GM23338 (cell line): ENCODE measurements around the gene SLCO3A1. TPM values are rescaled to one million over a fixed set of nuclear protein-coding genes. Genes with fewer than 3 reads are reported as not detected.

Experiments used
- ATAC-seq: fragments of 200-7000 bp; cut with Tn5 transposase; 3 replicates; pipeline ENCODE4 v1.9.1; 2020
- DNase-seq: peaks from one replicate; pipeline ENCODE4 v3.0.0-alpha.2; 2015; ENCODE audit warnings: low spot score
- H2AFZ ChIP-seq: fragments of 200-600 bp; sonication (generic); 2 replicates; pipeline ENCODE4 v1.8.0; 2016; ENCODE audit warnings: antibody characterized with exemption, mild to moderate bottlenecking, moderate library complexity
- H3F3A ChIP-seq: fragments of 200-600 bp; sonication (generic); replicated peaks from 2 replicates; pipeline ENCODE4 v1.8.0; 2017; ENCODE audit warnings: antibody characterized with exemption, mixed run types, low read depth
- H3K27ac ChIP-seq: fragments of 200-600 bp; sonication (generic); 2 replicates; pipeline ENCODE4 v1.6.1; 2016; ENCODE audit warnings: low read depth
- H3K27me3 ChIP-seq: fragments of 200-600 bp; sonication (generic); 2 replicates; pipeline ENCODE4 v1.8.0; 2016; ENCODE audit warnings: mild to moderate bottlenecking, mixed run types, moderate library complexity; ENCODE audit not compliant: insufficient read depth
- H3K36me3 ChIP-seq: fragments of 200-600 bp; sonication (generic); 2 replicates; pipeline ENCODE4 v1.8.0; 2016; ENCODE audit warnings: mild to moderate bottlenecking; ENCODE audit not compliant: insufficient read depth
- H3K4me1 ChIP-seq: fragments of 200-600 bp; sonication (generic); 2 replicates; pipeline ENCODE4 v1.8.0; 2016; ENCODE audit warnings: mild to moderate bottlenecking, moderate library complexity; ENCODE audit not compliant: insufficient read depth
- H3K4me2 ChIP-seq: fragments of 200-600 bp; sonication (generic); 2 replicates; pipeline ENCODE4 v1.7.1; 2017; ENCODE audit warnings: mixed run types
- H3K4me3 ChIP-seq: fragments of 200-600 bp; sonication (generic); 2 replicates; pipeline ENCODE4 v1.6.1; 2016; ENCODE audit warnings: mixed run types
- H3K79me2 ChIP-seq: fragments of 200-600 bp; sonication (generic); replicated peaks from 2 replicates; pipeline ENCODE4 v1.8.0; 2017; ENCODE audit warnings: mild to moderate bottlenecking; ENCODE audit not compliant: insufficient read depth
- H3K9me2 ChIP-seq: fragments of 200-600 bp; sonication (generic); 2 replicates; pipeline ENCODE4 v1.8.0; 2017; ENCODE audit not compliant: insufficient read depth
- H4K20me1 ChIP-seq: fragments of 200-600 bp; sonication (generic); replicated peaks from 2 replicates; pipeline ENCODE4 v1.8.0; 2017; ENCODE audit warnings: mild to moderate bottlenecking; ENCODE audit not compliant: insufficient read depth
- H3K27ac Mint-ChIP-seq: 2 replicates; pipeline ENCODE4 v1.8.0; 2020; ENCODE audit warnings: inconsistent platforms, mild to moderate bottlenecking, moderate library complexity, mixed read lengths
- H3K27me3 Mint-ChIP-seq: 3 replicates; pipeline ENCODE4 v1.8.0; 2022; ENCODE audit warnings: low read depth, mild to moderate bottlenecking, moderate library complexity, mixed read lengths, inconsistent platforms; ENCODE audit not compliant: insufficient read depth, poor library complexity
- H3K36me3 Mint-ChIP-seq: 3 replicates; pipeline ENCODE4 v1.8.0; 2021; ENCODE audit warnings: low read depth, mild to moderate bottlenecking, inconsistent platforms, moderate library complexity, mixed read lengths
- H3K4me1 Mint-ChIP-seq: 3 replicates; pipeline ENCODE4 v1.8.0; 2020; ENCODE audit warnings: mild to moderate bottlenecking, inconsistent platforms, mixed read lengths
- H3K4me3 Mint-ChIP-seq: 3 replicates; pipeline ENCODE4 v1.8.0; 2021; ENCODE audit warnings: moderate library complexity, mild to moderate bottlenecking, inconsistent platforms, mixed read lengths
- H3K9me3 Mint-ChIP-seq: 3 replicates; pipeline ENCODE4 v1.8.0; 2020; ENCODE audit warnings: moderate library complexity, mild to moderate bottlenecking, inconsistent platforms, mixed read lengths
- CREB1 ChIP-seq: fragments of 250-450 bp; sonication (Bioruptor Pico); IDR thresholded peaks from 2 replicates; pipeline ENCODE4 v1.5.0; 2020; ENCODE audit warnings: low read depth, mild to moderate bottlenecking, moderate library complexity
- EZH2 ChIP-seq: fragments of 200-600 bp; sonication (generic); IDR thresholded peaks from one replicate; pipeline ENCODE4 v1.8.0; 2017; ENCODE audit warnings: antibody characterized with exemption, mild to moderate bottlenecking, low read depth; ENCODE audit not compliant: unreplicated experiment
- EZH2phosphoT487 ChIP-seq: fragments of 200-600 bp; sonication (generic); IDR thresholded peaks from one replicate; pipeline ENCODE4 v1.8.1; 2018; ENCODE audit warnings: antibody characterized with exemption; ENCODE audit not compliant: unreplicated experiment
- JUNB ChIP-seq: IDR thresholded peaks from one replicate; pipeline ENCODE4 v1.6.1; 2016; ENCODE audit warnings: antibody characterized with exemption; ENCODE audit not compliant: unreplicated experiment
- NANOG ChIP-seq: IDR thresholded peaks from 2 replicates; pipeline ENCODE4 v1.6.1; 2016; ENCODE audit warnings: antibody characterized with exemption, borderline replicate concordance
- POLR2AphosphoS5 ChIP-seq: IDR thresholded peaks from 2 replicates; pipeline ENCODE4 v1.6.1; 2016; ENCODE audit warnings: antibody characterized with exemption, low read depth
- STAT1 ChIP-seq: IDR thresholded peaks from one replicate; pipeline ENCODE4 v1.6.1; 2016; ENCODE audit warnings: antibody characterized with exemption; ENCODE audit not compliant: unreplicated experiment
- ZNF114 ChIP-seq: fragments of 250-450 bp; sonication (Bioruptor Pico); IDR thresholded peaks from 2 replicates; pipeline ENCODE4 v1.5.0; 2020; ENCODE audit warnings: mild to moderate bottlenecking, moderate library complexity
- ZNF331 ChIP-seq: fragments of 250-450 bp; sonication (Bioruptor Pico); IDR thresholded peaks from 2 replicates; pipeline ENCODE4 v1.5.0; 2020; ENCODE audit warnings: low read depth, mild to moderate bottlenecking, moderate library complexity
- polyA plus RNA-seq: library from polyadenylated mRNA; unstranded; fragments of >200 nt; fragmentation: Nextera tagmentation; extraction: Ambion mirVana; gene quantifications from 2 replicates; pipeline ENCODE4 v1.2.1, GENCODE V29; 2016
- total RNA-seq: library from RNA; depleted of rRNA; stranded (reverse); fragments of >200 nt; shearing (Covaris generic); gene quantifications from 2 replicates; pipeline ENCODE4 v1.2.3, GENCODE V29; 2014
- TF ChIP-seq, protein P1 (sequence below), 2 experiments: fragments of 200-600 bp in 1 of 2; sonication (generic) in 1 of 2; conservative IDR thresholded peaks; 2 replicates each; pipeline versions ENCODE4 v1.5.1 to v1.6.1; 2016 to 2017; ENCODE audit warnings: antibody characterized with exemption in 2 of 2, low read depth in 2 of 2, mild to moderate bottlenecking in 2 of 2, moderate library complexity in 1 of 2
- TF ChIP-seq, protein P2 (sequence below): fragments of 250-450 bp; sonication (Bioruptor Pico); IDR thresholded peaks from 2 replicates; pipeline ENCODE4 v1.5.0; 2020; ENCODE audit warnings: mild to moderate bottlenecking, moderate library complexity
- TF ChIP-seq, protein P3 (sequence below): IDR thresholded peaks from 2 replicates; pipeline ENCODE4 v1.6.1; 2016; ENCODE audit warnings: antibody characterized with exemption
- TF ChIP-seq, protein P4 (sequence below): IDR thresholded peaks from one replicate; pipeline ENCODE4 v1.6.1; 2018; ENCODE audit warnings: antibody characterized with exemption; ENCODE audit not compliant: unreplicated experiment

SLCO3A1 gene
- total and polyA plus RNA-seq, 2 experiments from 2014 or later, result 7.3 to 9.4 TPM

DNA sequence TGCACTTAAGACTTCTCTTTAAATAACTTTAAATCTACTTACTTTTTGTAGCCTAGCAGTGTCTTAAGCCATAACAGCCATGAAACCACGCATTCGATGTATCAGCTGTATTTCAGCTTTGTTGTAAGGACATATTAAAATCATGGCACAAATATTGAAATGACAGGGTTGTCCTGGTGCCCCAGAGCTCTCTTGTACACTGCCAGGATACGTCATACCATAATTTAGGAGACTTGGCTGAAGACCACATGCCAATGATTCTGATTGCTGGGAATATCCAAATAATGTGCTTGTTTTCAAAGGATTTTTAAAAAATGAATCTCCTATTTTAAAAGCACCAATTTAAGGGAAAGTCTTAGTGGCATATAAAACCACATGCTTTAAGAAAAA, 265.4 kb downstream of the SLCO3A1 start:
- Histone ChIP-seq H2AFZ (no peak overlapping the region), H3K36me3 (no peaks in the 10 kb centered on the region), H3K9me2 (no peaks in the 10 kb centered on the region), H3K27me3 (no peaks in the 10 kb centered on the region), H3K27ac (peak overlapping the region; percentile 61), H3K79me2 (no peaks in the 10 kb centered on the region), H4K20me1 (no peaks in the 10 kb centered on the region), H3K4me3 (peak overlapping the region; percentile 1), H3K4me2 (peak overlapping the region; percentile 17), H3F3A (no peaks in the 10 kb centered on the region), H3K4me1 (peaks cover 37% of the 10 kb centered on the region)
- Mint-ChIP-seq H3K9me3 (peaks cover 15% of the 10 kb centered on the region), H3K27ac (peak overlapping the region; percentile 88), H3K4me1 (peaks cover 66% of the 10 kb centered on the region), H3K27me3 (peaks cover 8% of the 10 kb centered on the region), H3K4me3 (peak overlapping the region; percentile 40; the same call in 2 of the 3 replicates), H3K36me3 (peaks cover 30% of the 10 kb centered on the region)
- DNase-seq (no peak), ATAC-seq (no peak)
- TF ChIP-seq CREB1 (CRISPR knock-in tag) (no peak), STAT1 (no peak), EZH2 (no peak), JUNB (no peak), ZNF331 (CRISPR knock-in tag) (no peak), ZNF114 (no peak), POLR2AphosphoS5 (no peak), NANOG (no peak), EZH2phosphoT487 (no peak)
- TF ChIP-seq, protein P1, sequence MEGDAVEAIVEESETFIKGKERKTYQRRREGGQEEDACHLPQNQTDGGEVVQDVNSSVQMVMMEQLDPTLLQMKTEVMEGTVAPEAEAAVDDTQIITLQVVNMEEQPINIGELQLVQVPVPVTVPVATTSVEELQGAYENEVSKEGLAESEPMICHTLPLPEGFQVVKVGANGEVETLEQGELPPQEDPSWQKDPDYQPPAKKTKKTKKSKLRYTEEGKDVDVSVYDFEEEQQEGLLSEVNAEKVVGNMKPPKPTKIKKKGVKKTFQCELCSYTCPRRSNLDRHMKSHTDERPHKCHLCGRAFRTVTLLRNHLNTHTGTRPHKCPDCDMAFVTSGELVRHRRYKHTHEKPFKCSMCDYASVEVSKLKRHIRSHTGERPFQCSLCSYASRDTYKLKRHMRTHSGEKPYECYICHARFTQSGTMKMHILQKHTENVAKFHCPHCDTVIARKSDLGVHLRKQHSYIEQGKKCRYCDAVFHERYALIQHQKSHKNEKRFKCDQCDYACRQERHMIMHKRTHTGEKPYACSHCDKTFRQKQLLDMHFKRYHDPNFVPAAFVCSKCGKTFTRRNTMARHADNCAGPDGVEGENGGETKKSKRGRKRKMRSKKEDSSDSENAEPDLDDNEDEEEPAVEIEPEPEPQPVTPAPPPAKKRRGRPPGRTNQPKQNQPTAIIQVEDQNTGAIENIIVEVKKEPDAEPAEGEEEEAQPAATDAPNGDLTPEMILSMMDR (conservative IDR thresholded peaks at IDR 0.05; ENCODE audit: low read depth in 2 of 2), result no peak
- TF ChIP-seq, protein P2, sequence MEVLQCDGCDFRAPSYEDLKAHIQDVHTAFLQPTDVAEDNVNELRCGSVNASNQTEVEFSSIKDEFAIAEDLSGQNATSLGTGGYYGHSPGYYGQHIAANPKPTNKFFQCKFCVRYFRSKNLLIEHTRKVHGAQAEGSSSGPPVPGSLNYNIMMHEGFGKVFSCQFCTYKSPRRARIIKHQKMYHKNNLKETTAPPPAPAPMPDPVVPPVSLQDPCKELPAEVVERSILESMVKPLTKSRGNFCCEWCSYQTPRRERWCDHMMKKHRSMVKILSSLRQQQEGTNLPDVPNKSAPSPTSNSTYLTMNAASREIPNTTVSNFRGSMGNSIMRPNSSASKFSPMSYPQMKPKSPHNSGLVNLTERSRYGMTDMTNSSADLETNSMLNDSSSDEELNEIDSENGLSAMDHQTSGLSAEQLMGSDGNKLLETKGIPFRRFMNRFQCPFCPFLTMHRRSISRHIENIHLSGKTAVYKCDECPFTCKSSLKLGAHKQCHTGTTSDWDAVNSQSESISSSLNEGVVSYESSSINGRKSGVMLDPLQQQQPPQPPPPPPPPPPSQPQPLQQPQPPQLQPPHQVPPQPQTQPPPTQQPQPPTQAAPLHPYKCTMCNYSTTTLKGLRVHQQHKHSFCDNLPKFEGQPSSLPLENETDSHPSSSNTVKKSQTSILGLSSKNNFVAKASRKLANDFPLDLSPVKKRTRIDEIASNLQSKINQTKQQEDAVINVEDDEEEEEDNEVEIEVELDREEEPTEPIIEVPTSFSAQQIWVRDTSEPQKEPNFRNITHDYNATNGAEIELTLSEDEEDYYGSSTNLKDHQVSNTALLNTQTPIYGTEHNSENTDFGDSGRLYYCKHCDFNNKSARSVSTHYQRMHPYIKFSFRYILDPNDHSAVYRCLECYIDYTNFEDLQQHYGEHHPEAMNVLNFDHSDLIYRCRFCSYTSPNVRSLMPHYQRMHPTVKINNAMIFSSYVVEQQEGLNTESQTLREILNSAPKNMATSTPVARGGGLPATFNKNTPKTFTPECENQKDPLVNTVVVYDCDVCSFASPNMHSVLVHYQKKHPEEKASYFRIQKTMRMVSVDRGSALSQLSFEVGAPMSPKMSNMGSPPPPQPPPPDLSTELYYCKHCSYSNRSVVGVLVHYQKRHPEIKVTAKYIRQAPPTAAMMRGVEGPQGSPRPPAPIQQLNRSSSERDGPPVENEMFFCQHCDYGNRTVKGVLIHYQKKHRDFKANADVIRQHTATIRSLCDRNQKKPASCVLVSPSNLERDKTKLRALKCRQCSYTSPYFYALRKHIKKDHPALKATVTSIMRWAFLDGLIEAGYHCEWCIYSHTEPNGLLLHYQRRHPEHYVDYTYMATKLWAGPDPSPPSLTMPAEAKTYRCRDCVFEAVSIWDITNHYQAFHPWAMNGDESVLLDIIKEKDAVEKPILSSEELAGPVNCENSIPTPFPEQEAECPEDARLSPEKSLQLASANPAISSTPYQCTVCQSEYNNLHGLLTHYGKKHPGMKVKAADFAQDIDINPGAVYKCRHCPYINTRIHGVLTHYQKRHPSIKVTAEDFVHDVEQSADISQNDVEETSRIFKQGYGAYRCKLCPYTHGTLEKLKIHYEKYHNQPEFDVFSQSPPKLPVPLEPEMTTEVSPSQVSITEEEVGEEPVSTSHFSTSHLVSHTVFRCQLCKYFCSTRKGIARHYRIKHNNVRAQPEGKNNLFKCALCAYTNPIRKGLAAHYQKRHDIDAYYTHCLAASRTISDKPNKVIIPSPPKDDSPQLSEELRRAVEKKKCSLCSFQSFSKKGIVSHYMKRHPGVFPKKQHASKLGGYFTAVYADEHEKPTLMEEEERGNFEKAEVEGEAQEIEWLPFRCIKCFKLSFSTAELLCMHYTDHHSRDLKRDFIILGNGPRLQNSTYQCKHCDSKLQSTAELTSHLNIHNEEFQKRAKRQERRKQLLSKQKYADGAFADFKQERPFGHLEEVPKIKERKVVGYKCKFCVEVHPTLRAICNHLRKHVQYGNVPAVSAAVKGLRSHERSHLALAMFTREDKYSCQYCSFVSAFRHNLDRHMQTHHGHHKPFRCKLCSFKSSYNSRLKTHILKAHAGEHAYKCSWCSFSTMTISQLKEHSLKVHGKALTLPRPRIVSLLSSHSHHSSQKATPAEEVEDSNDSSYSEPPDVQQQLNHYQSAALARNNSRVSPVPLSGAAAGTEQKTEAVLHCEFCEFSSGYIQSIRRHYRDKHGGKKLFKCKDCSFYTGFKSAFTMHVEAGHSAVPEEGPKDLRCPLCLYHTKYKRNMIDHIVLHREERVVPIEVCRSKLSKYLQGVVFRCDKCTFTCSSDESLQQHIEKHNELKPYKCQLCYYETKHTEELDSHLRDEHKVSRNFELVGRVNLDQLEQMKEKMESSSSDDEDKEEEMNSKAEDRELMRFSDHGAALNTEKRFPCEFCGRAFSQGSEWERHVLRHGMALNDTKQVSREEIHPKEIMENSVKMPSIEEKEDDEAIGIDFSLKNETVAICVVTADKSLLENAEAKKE, result no peak
- TF ChIP-seq, protein P3, sequence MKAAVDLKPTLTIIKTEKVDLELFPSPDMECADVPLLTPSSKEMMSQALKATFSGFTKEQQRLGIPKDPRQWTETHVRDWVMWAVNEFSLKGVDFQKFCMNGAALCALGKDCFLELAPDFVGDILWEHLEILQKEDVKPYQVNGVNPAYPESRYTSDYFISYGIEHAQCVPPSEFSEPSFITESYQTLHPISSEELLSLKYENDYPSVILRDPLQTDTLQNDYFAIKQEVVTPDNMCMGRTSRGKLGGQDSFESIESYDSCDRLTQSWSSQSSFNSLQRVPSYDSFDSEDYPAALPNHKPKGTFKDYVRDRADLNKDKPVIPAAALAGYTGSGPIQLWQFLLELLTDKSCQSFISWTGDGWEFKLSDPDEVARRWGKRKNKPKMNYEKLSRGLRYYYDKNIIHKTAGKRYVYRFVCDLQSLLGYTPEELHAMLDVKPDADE, result no peak
- TF ChIP-seq, protein P4, sequence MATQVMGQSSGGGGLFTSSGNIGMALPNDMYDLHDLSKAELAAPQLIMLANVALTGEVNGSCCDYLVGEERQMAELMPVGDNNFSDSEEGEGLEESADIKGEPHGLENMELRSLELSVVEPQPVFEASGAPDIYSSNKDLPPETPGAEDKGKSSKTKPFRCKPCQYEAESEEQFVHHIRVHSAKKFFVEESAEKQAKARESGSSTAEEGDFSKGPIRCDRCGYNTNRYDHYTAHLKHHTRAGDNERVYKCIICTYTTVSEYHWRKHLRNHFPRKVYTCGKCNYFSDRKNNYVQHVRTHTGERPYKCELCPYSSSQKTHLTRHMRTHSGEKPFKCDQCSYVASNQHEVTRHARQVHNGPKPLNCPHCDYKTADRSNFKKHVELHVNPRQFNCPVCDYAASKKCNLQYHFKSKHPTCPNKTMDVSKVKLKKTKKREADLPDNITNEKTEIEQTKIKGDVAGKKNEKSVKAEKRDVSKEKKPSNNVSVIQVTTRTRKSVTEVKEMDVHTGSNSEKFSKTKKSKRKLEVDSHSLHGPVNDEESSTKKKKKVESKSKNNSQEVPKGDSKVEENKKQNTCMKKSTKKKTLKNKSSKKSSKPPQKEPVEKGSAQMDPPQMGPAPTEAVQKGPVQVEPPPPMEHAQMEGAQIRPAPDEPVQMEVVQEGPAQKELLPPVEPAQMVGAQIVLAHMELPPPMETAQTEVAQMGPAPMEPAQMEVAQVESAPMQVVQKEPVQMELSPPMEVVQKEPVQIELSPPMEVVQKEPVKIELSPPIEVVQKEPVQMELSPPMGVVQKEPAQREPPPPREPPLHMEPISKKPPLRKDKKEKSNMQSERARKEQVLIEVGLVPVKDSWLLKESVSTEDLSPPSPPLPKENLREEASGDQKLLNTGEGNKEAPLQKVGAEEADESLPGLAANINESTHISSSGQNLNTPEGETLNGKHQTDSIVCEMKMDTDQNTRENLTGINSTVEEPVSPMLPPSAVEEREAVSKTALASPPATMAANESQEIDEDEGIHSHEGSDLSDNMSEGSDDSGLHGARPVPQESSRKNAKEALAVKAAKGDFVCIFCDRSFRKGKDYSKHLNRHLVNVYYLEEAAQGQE, result no peak
